ENCODE results near the gene NGLY1.
A peak's percentile ranks its signal among the peaks of the same experiment; 100 is the strongest.

Gene NGLY1

GRCh38 chr3:25782938-25783660 is at the start of gene NGLY1:
NGLY1 (minus strand) TSS chr3:25783443; CDS start chr3:25783390, 53 bp downstream.
- DNase-seq (ENCODE audit: low read depth), result peak; percentile 83

DNA sequence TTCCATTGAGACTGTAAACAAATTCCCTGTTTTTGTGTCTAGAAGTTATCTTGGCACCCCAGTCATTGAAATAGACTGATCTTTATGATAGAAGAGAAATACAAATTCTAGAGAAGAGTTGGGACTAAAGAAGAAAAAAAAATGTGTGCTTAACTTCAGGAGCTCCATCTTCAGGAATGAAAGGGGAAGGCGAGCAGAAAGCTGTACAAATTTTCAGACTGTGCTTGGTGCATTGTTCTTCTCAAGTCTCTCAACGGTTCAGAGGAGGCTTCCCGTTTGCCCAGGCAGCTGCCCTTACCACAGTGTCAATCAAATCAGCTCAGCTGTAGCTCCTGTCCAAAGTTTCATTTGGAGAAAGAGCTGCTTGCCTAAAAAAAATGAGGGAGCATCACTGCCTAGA is 48.3 kb upstream of the NGLY1 start:
- DNase-seq (ENCODE audit: low read depth), result no peak

GRCh38 chr3:25830373-25831280 is 47.4 kb upstream of the NGLY1 start:
- DNase-seq (ENCODE audit: low read depth), result no peak

- no peak for DNase-seq (ENCODE audit: low read depth)
Measured at GRCh38 chr3:25826510-25826909, 43.3 kb upstream of the NGLY1 start.

GRCh38 chr3:25823314-25823713 is 40.1 kb upstream of the NGLY1 start:
- DNase-seq (ENCODE audit: low read depth), result no peak

GRCh38 chr3:25821746-25822573 is 38.7 kb upstream of the NGLY1 start:
- no peak for DNase-seq (ENCODE audit: low read depth)

- no peak for DNase-seq (ENCODE audit: low read depth)
Measured at GRCh38 chr3:25820816-25821486, 37.7 kb upstream of the NGLY1 start.

- no peak for DNase-seq (ENCODE audit: low read depth)
Measured at GRCh38 chr3:25820366-25820765, 37.1 kb upstream of the NGLY1 start.

DNA sequence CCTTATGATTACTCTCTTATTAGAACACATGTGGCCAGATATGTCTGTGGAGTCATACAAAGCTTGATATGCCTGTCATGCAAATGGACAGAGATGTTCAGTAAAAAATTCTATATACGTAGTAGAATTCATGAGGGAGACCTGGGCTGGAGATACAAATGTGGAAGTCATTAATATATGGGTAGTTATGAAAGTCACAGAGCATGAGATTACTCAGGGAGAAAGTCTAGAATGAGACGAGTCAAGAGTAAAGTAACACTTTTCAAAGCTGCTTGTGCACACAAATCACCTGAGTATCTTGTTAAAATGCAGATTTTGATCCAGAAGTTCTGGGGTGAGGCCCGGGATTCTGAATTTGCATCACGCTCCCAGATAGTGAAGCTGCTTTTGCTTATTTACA is 35.1 kb upstream of the NGLY1 start:
- DNase-seq (ENCODE audit: low read depth), result no peak

GRCh38 chr3:25817638-25818037 is 34.4 kb upstream of the NGLY1 start:
- DNase-seq (ENCODE audit: low read depth), result no peak

DNA sequence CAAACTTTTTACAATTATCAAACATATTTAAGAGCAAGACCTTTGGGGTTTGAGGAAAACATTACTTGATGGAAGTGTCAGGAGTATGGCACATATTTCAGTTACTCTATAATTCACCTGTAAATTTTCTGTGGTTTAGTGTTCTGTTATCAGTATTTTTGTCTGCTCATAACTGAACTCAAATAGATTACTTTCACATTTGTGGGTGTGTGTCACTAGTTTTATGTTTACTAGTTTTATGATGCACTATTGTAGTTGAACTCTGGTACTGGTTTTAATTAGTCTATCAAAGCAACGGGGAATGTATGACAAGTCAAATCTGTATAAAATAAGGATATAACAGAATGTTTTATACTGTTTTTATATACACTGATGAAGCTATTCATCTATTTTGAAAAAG is 33.9 kb upstream of the NGLY1 start:
- no peak for DNase-seq (ENCODE audit: low read depth)

DNA sequence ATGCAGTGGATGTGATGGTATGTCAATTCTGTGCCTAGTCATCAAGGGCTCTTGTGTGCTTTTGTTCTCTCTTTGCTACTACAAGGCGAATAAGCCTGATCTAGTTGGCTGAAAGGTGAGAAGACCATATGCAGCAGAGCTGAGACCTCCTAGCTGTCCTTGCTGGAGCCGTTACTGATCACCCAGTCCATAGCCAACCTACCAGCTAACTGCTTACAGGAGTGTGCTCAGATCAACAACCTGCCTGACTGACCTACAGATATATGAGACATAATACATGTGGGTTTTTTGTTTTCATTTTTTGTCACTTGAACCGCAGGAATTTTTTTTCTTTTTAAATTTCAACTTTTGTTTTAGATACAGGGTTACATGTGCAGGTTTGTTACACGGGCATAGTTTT is 29.4 kb upstream of the NGLY1 start:
- DNase-seq (ENCODE audit: low read depth), result no peak

- no peak for DNase-seq (ENCODE audit: low read depth)
Measured at GRCh38 chr3:25804676-25805075, 21.4 kb upstream of the NGLY1 start.

- DNase-seq (ENCODE audit: low read depth), result no peak
Measured at GRCh38 chr3:25803833-25804232, 20.6 kb upstream of the NGLY1 start.

- DNase-seq (ENCODE audit: low read depth), result no peak
Measured at GRCh38 chr3:25801786-25802185, 18.5 kb upstream of the NGLY1 start.

DNA sequence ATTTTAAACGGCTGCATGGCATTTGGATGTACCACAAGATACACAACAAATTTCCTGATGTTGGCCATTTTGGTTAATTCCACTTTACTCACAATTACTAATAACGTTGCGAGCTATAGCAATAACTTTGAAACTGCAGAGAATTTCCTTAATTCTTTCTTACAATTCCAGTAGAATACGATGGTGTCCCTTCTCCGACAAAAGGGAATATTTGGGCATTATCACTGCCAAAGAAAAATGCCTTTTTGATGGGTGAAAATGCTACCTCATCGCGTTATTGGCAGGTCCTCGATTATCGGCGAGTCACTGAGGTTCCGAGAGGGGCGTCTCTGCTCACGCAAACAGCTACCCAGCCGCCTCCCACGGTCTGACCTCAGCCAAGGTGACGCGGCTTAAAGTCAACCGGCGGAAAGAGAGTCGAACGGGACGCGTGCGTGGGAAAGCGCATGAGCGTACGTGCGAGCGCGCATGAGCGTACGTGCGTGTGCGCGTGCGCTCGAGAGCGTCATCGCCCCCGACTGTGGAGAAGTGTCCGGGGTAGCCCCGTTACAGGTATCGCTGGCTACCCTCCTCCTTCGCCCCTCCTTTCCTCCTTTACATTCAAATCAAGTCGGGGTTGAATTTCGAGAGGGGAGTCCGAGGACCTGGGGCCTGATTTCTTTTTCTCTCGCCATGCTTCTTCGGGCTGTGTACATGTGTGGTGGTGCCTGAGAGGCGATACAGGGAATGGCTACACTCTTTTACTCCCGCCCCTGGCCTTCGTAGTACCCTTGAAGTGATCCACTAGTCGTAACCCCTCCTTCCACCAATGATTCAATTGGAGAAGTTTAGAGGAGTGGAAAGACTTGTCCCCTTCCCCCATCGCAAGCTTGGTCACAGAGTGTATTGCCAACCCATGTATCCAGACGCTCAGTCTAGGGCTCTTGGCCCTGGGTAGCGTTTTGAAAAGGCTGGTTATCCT is 6.6 kb upstream of the NGLY1 start, which contains the start of gene OXSM:
Gene OXSM (plus strand): TSS at position 495 of the 961 bp plus-strand sequence. CDS start 931 bp downstream, outside the sequence.
- peak; percentile 82 for DNase-seq (ENCODE audit: low read depth)

DNA sequence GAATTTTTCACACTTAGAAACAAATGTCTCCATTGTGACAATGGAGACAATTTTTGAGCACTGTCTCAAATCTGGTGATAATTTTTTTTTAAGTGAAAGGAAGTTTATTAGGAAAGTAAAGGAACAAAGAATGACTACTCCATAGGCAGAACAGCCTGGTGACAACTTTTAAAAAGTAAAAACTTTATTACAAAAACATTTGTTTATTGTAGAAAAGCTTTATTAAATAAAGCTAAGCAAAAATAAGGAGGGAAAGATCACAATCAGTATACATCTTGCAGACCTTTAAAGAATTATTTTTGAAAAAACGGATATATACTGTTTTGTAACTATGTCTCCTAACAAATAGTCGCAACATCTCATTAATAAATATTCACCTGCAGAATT is 6.0 kb upstream of the NGLY1 start:
- DNase-seq (ENCODE audit: low read depth), result no peak

GRCh38 chr3:25787689-25788088 is 4.4 kb upstream of the NGLY1 start:
- no peak for DNase-seq (ENCODE audit: low read depth)

DNA sequence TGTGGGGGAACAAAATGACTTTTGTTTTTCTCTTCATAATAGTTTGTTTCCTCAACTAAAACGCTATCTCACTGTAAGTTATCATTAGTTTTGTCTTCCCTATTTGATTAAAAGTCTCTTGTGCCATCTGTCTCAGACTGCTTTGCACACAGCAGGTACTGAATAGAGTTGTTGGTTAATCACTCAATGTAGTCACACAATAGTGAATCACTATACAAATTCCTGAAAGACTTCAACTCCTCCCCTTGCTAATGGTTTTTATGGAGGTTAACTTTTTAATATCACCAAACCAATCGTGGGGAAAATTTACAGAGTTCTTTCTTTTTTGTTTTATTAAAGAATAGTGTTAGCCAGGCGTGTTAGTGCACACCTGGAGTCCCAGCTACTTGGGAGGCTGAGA is 2.6 kb upstream of the NGLY1 start:
- DNase-seq (ENCODE audit: low read depth), result no peak

DNA sequence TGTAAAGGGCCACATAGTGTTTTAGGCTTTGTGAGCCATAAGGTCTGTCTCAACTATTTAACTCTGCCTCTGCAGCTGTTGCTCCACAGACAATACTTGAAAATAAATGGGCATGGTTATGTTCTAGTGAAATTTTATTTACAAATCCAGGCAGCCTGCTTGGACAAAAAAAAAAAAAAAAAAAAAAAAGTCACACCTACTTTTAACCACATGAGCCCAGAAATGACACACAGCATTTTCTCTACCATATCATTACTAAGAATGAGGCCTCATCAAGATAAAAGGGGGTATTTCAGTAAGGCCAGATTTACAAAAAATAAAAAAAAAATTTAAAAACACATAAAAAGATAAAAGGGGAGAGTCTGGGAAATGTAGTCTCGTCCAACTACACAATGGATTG is 1.7 kb upstream of the NGLY1 start:
- DNase-seq (ENCODE audit: low read depth), result no peak
